MM.1S (cell line): ENCODE measurements around the gene SHC2.

Experiments used
- DNase-seq: peaks from one replicate; pipeline ENCODE4 v3.0.0-alpha.2; 2015
- H2AFZ ChIP-seq: fragments of 300-600 bp; sonication (generic); 2 replicates; pipeline ENCODE4 v1.6.0; 2016; ENCODE audit warnings: antibody characterized with exemption, low read length
- H3F3A ChIP-seq: fragments of 300-600 bp; sonication (generic); 2 replicates; pipeline ENCODE4 v1.6.1; 2016; ENCODE audit warnings: mild to moderate bottlenecking, antibody characterized with exemption, low read length, moderate library complexity, mixed read lengths; ENCODE audit not compliant: insufficient read depth
- H3K27ac ChIP-seq: fragments of 300-600 bp; sonication (generic); 2 replicates; pipeline ENCODE4 v1.5.1; 2016; ENCODE audit warnings: mild to moderate bottlenecking, low read length
- H3K27me3 ChIP-seq: fragments of 300-600 bp; sonication (generic); replicated peaks from 2 replicates; pipeline ENCODE4 v1.6.0; 2016; ENCODE audit warnings: low read length; ENCODE audit not compliant: insufficient read depth
- H3K36me3 ChIP-seq: fragments of 300-600 bp; sonication (generic); replicated peaks from 2 replicates; pipeline ENCODE4 v1.6.1; 2016; ENCODE audit warnings: mild to moderate bottlenecking, low read length, mixed read lengths; ENCODE audit not compliant: insufficient read depth
- H3K4me1 ChIP-seq: fragments of 300-600 bp; sonication (generic); 2 replicates; pipeline ENCODE4 v1.6.1; 2016; ENCODE audit warnings: low read length, mixed read lengths
- H3K4me2 ChIP-seq: fragments of 300-600 bp; sonication (generic); 2 replicates; pipeline ENCODE4 v1.6.0; 2016; ENCODE audit warnings: low read depth, low read length
- H3K4me3 ChIP-seq: fragments of 300-600 bp; sonication (generic); 2 replicates; pipeline ENCODE4 v1.5.1; 2016; ENCODE audit warnings: low read length, mixed read lengths
- H3K79me2 ChIP-seq: fragments of 300-600 bp; sonication (generic); 2 replicates; pipeline ENCODE4 v1.6.1; 2016; ENCODE audit warnings: mixed run types, low read length, mixed read lengths
- H3K9ac ChIP-seq: fragments of 300-600 bp; sonication (generic); 2 replicates; pipeline ENCODE4 v1.6.1; 2016; ENCODE audit warnings: low read length, mixed read lengths
- H3K9me2 ChIP-seq: fragments of 300-600 bp; sonication (generic); replicated peaks from 2 replicates; pipeline ENCODE4 v1.6.1; 2016; ENCODE audit warnings: mild to moderate bottlenecking, low read length, mixed read lengths; ENCODE audit not compliant: insufficient read depth
- H3K9me3 ChIP-seq: fragments of 300-600 bp; sonication (generic); replicated peaks from 2 replicates; pipeline ENCODE4 v1.6.1; 2016; ENCODE audit warnings: mild to moderate bottlenecking, low read length, mixed read lengths; ENCODE audit not compliant: insufficient read depth
- H4K20me1 ChIP-seq: fragments of 300-600 bp; sonication (generic); 2 replicates; pipeline ENCODE4 v1.6.1; 2016; ENCODE audit warnings: mild to moderate bottlenecking, low read length, moderate library complexity, mixed read lengths; ENCODE audit not compliant: insufficient read depth
- EZH2 ChIP-seq: fragments of 300-600 bp; sonication (generic); optimal IDR thresholded peaks from 2 replicates; pipeline ENCODE3; 2017; ENCODE audit warnings: low read depth, mild to moderate bottlenecking, antibody characterized with exemption, low read length, mixed read lengths
- EZH2phosphoT487 ChIP-seq: fragments of 300-600 bp; sonication (generic); IDR thresholded peaks from 2 replicates; pipeline ENCODE4 v1.6.1; 2018; ENCODE audit warnings: antibody characterized with exemption, low read length
- TF ChIP-seq, protein P1 (sequence below): fragments of 300-600 bp; sonication (generic); IDR thresholded peaks from 2 replicates; pipeline ENCODE4 v1.5.1; 2016; ENCODE audit warnings: antibody characterized with exemption, low read length, mixed read lengths

SHC2 gene

DNA sequence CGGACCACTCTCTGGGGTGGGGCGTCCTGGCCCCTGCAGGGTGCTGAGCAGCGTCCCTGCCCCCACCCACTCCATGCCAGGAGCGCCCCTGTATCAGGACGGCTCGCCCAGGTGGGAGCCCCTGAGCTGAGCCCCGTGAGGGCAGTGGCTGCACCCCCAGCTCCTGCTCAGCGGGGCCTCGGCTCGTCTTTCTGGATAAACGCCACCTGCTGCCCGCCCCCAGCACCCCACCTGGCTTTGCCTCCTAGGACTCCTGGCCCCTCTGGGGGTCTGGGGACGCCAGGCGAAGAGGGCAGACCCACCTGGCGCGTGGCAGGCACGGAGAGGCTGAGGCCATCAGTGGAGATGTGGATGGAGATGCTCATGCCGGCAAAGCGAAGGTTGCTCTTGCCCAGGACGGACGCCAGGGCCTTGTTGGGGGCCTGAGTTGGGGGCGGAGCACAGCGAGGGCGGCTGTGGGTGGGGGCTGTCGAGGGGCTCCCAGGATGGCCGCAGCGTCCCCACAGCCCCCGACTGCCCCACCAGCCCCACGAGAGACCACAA, 22.3 kb downstream of the SHC2 start:
- Histone ChIP-seq H3K4me1 (no peaks in the 10 kb centered on the region), H3K36me3 (no peaks in the 10 kb centered on the region), H3K4me2 (no peak overlapping the region), H3F3A (no peaks in the 10 kb centered on the region), H3K9ac (no peak overlapping the region), H3K9me2 (no peaks in the 10 kb centered on the region), H3K27me3 (peaks cover 67% of the 10 kb centered on the region), H3K27ac (no peak overlapping the region), H3K79me2 (no peaks in the 10 kb centered on the region), H3K4me3 (no peak overlapping the region), H2AFZ (no peak overlapping the region), H3K9me3 (no peaks in the 10 kb centered on the region), H4K20me1 (no peaks in the 10 kb centered on the region)
- TF ChIP-seq EZH2phosphoT487 (no peak), EZH2 (no peak)
- TF ChIP-seq, protein P1, sequence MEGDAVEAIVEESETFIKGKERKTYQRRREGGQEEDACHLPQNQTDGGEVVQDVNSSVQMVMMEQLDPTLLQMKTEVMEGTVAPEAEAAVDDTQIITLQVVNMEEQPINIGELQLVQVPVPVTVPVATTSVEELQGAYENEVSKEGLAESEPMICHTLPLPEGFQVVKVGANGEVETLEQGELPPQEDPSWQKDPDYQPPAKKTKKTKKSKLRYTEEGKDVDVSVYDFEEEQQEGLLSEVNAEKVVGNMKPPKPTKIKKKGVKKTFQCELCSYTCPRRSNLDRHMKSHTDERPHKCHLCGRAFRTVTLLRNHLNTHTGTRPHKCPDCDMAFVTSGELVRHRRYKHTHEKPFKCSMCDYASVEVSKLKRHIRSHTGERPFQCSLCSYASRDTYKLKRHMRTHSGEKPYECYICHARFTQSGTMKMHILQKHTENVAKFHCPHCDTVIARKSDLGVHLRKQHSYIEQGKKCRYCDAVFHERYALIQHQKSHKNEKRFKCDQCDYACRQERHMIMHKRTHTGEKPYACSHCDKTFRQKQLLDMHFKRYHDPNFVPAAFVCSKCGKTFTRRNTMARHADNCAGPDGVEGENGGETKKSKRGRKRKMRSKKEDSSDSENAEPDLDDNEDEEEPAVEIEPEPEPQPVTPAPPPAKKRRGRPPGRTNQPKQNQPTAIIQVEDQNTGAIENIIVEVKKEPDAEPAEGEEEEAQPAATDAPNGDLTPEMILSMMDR, result no peak
- DNase-seq, result no peak

DNA sequence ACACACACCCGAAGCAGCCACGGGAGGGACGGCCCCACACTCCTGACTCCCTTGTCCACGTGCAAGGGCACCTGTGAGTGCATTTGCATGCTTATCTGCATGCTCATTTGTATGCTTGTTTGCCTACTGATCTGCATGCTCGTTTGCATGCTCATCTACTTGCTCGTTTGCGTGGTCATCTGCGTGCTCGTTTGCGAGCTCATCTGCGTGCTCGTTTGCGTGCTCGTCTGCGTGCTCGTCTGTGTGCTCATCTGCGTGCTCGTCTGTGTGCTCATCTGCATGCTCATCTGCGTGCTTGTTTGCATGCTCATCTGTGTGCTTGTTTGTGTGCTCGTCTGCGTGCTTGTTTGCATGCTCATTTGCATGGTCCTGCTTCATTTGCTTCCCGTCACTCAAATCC, 23.8 kb downstream of the SHC2 start:
- Histone ChIP-seq H3K4me2 (no peak overlapping the region), H3K79me2 (no peaks in the 10 kb centered on the region), H3K36me3 (no peaks in the 10 kb centered on the region), H3K9me2 (no peaks in the 10 kb centered on the region), H3K4me1 (no peaks in the 10 kb centered on the region), H4K20me1 (no peaks in the 10 kb centered on the region), H3F3A (no peaks in the 10 kb centered on the region), H3K4me3 (no peak overlapping the region), H3K27me3 (peaks cover 67% of the 10 kb centered on the region), H2AFZ (no peak overlapping the region), H3K9me3 (no peaks in the 10 kb centered on the region), H3K9ac (no peak overlapping the region), H3K27ac (no peak overlapping the region)
- TF ChIP-seq EZH2, result no peak
- no peak for TF ChIP-seq EZH2phosphoT487
- TF ChIP-seq, protein P1, result no peak
- no peak for DNase-seq

DNA sequence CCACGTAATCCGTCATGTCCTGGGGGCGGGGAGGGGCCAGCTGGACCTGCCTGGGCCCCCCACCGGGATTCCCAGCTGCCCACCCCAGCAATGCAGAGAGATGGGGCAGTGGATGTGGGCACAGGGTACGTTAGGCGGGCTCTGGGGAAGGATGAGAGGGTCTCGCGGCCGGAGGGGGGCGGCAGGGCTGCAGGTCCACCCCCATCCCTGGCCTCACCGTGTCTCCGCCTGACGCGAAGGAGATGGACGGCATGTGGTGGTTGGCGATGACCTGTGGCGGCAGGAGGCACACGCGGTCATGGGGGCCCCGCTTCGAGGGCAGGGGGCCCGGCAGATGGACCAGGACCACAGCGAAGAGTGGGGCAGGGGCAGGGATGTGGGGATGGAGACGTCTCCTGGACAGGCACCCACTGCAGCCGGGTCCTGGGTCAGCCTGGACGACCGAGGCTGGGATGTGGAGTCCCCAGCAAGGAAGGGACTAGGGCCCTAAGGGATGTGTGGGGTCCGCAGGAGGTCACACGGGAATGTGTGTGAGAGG, 24.4 kb downstream of the SHC2 start:
- no peak overlapping the region for H3K4me2 ChIP-seq

More for the DNA sequence above, 24.4 kb downstream of the SHC2 start:
- no peak overlapping the region for H3K27ac ChIP-seq
- H3K27me3 ChIP-seq, result peaks cover 62% of the 10 kb centered on the region
- H3K79me2 ChIP-seq, result no peaks in the 10 kb centered on the region
- no peaks in the 10 kb centered on the region for H3F3A ChIP-seq
- no peaks in the 10 kb centered on the region for H3K9me3 ChIP-seq
- H4K20me1 ChIP-seq, result no peaks in the 10 kb centered on the region
- no peak overlapping the region for H3K9ac ChIP-seq
- H2AFZ ChIP-seq, result no peak overlapping the region
- TF ChIP-seq, protein P1, result no peak
- TF ChIP-seq EZH2, result no peak
- TF ChIP-seq EZH2phosphoT487, result no peak
- no peak overlapping the region for H3K4me3 ChIP-seq
- H3K36me3 ChIP-seq, result no peaks in the 10 kb centered on the region
- no peaks in the 10 kb centered on the region for H3K4me1 ChIP-seq
- H3K9me2 ChIP-seq, result no peaks in the 10 kb centered on the region
- no peak for DNase-seq
